HEK293 (cell line): ENCODE results near the gene CRYBG2.

Experiments
- CTCF ChIA-PET: fragments of 350-600 bp; formaldehyde crosslinking; extraction: SDS; loops from one replicate; lab custom pipeline; 2021; ENCODE audit warnings: antibody characterized with exemption; lab: Yijun Ruan, JAX
- POLR2A ChIA-PET: fragments of 300-600 bp; formaldehyde crosslinking; extraction: SDS; loops from one replicate; lab custom pipeline; 2020; ENCODE audit warnings: antibody characterized with exemption, inconsistent platforms; lab: Yijun Ruan, JAX
- H3K27ac ChIP-seq: fragments of 200-500 bp; sonication (Bioruptor generic); 2 replicates; pipeline ENCODE4 v1.5.1; 2014; ENCODE audit warnings: low read depth, low read length, control low read depth, inconsistent platforms; ENCODE audit errors: extremely low read depth
- H3K36me3 ChIP-seq, 2 experiments: fragments of 200-500 bp in 1 of 2; sonication (Bioruptor generic) in 1 of 2; 1 replicate in 1 of 2; 2 replicates in 1 of 2; pipeline ENCODE4 v1.5.1; 2014 to 2017; ENCODE audit warnings: inconsistent platforms in 2 of 2, low read length in 2 of 2; ENCODE audit not compliant: control insufficient read depth in 2 of 2, insufficient read depth in 1 of 2
- H3K4me1 ChIP-seq: fragments of 200-500 bp; sonication (Bioruptor generic); 2 replicates; pipeline ENCODE4 v1.5.1; 2014; ENCODE audit warnings: mild to moderate bottlenecking, low read length, inconsistent platforms; ENCODE audit not compliant: control insufficient read depth, insufficient read depth
- H3K4me3 ChIP-seq: 2 replicates; pipeline ENCODE4 v1.5.1; 2011; ENCODE audit warnings: low read depth, mild to moderate bottlenecking, control low read depth, low read length, moderate library complexity
- H3K9me3 ChIP-seq: fragments of 200-500 bp; sonication (Bioruptor generic); 2 replicates; pipeline ENCODE4 v1.5.1; 2014; ENCODE audit warnings: low read depth, low read length, inconsistent platforms; ENCODE audit not compliant: control insufficient read depth, insufficient read depth
- EGR2 ChIP-seq: fragments of 450-650 bp; formaldehyde crosslinking; IDR thresholded peaks from 2 replicates; pipeline ENCODE4 v1.5.1; 2016; ENCODE audit warnings: low read depth, missing biosample characterization, missing genetic modification characterization
- GLI4 ChIP-seq: fragments of 450-650 bp; formaldehyde crosslinking; IDR thresholded peaks from 2 replicates; pipeline ENCODE4 v1.5.1; 2016; ENCODE audit warnings: missing biosample characterization, missing genetic modification characterization
- SP2 ChIP-seq: fragments of 450-650 bp; formaldehyde crosslinking; IDR thresholded peaks from 2 replicates; pipeline ENCODE4 v1.5.1; 2016; ENCODE audit warnings: missing biosample characterization, missing genetic modification characterization
- TCF7L2 ChIP-seq: IDR thresholded peaks from 2 replicates; pipeline ENCODE4 v1.6.1; 2011; ENCODE audit warnings: low read depth, mild to moderate bottlenecking, inconsistent platforms, low read length, moderate library complexity, borderline replicate concordance
- ZBTB26 ChIP-seq: fragments of 450-650 bp; formaldehyde crosslinking; optimal IDR thresholded peaks from 2 replicates; pipeline ENCODE3; 2016; ENCODE audit warnings: missing biosample characterization, mild to moderate bottlenecking, missing genetic modification characterization
- ZBTB44 ChIP-seq: fragments of 450-650 bp; IDR thresholded peaks from 2 replicates; pipeline ENCODE4 v1.5.1; 2018; ENCODE audit warnings: missing biosample characterization, mild to moderate bottlenecking, missing genetic modification characterization
- ZBTB7A ChIP-seq: fragments of 450-650 bp; formaldehyde crosslinking; IDR thresholded peaks from 2 replicates; pipeline ENCODE4 v1.5.1; 2016; ENCODE audit warnings: low read depth, missing biosample characterization, missing genetic modification characterization
- ZEB2 ChIP-seq: fragments of 450-650 bp; formaldehyde crosslinking; IDR thresholded peaks from 2 replicates; pipeline ENCODE4 v1.5.1; 2016; ENCODE audit warnings: missing biosample characterization, missing genetic modification characterization
- ZFHX2 ChIP-seq: fragments of 450-650 bp; formaldehyde crosslinking; conservative IDR thresholded peaks from 2 replicates; pipeline ENCODE4 v1.5.1; 2016; ENCODE audit warnings: missing biosample characterization, missing genetic modification characterization
- ZNF133 ChIP-seq: fragments of 450-650 bp; formaldehyde crosslinking; IDR thresholded peaks from 2 replicates; pipeline ENCODE4 v1.5.1; 2016; ENCODE audit warnings: missing biosample characterization, missing genetic modification characterization
- ZNF155 ChIP-seq: fragments of 450-650 bp; formaldehyde crosslinking; IDR thresholded peaks from 2 replicates; pipeline ENCODE4 v1.5.1; 2016; ENCODE audit warnings: missing biosample characterization, missing genetic modification characterization
- ZNF175 ChIP-seq: fragments of 450-650 bp; formaldehyde crosslinking; IDR thresholded peaks from 2 replicates; pipeline ENCODE4 v1.5.1; 2016; ENCODE audit warnings: missing biosample characterization, missing genetic modification characterization
- ZNF23 ChIP-seq: fragments of 450-650 bp; formaldehyde crosslinking; IDR thresholded peaks from 2 replicates; pipeline ENCODE4 v1.5.1; 2016; ENCODE audit warnings: missing biosample characterization, missing genetic modification characterization, borderline replicate concordance
- ZNF248 ChIP-seq: fragments of 450-650 bp; formaldehyde crosslinking; IDR thresholded peaks from 2 replicates; pipeline ENCODE4 v1.5.1; 2017; ENCODE audit warnings: missing biosample characterization, missing genetic modification characterization
- ZNF302 ChIP-seq: fragments of 450-650 bp; formaldehyde crosslinking; IDR thresholded peaks from 2 replicates; pipeline ENCODE4 v1.5.1; 2016; ENCODE audit warnings: missing biosample characterization, missing genetic modification characterization, low read depth
- ZNF311 ChIP-seq: fragments of 450-650 bp; formaldehyde crosslinking; IDR thresholded peaks from 2 replicates; pipeline ENCODE4 v1.5.1; 2017; ENCODE audit warnings: missing biosample characterization, missing genetic modification characterization, borderline replicate concordance
- ZNF335 ChIP-seq: fragments of 450-650 bp; formaldehyde crosslinking; conservative IDR thresholded peaks from 2 replicates; pipeline ENCODE4 v1.5.1; 2016; ENCODE audit warnings: missing biosample characterization, missing genetic modification characterization
- ZNF341 ChIP-seq: fragments of 450-650 bp; formaldehyde crosslinking; IDR thresholded peaks from 2 replicates; pipeline ENCODE4; 2016; ENCODE audit warnings: low read depth, missing biosample characterization, missing genetic modification characterization
- ZNF354C ChIP-seq: fragments of 450-650 bp; formaldehyde crosslinking; IDR thresholded peaks from 2 replicates; pipeline ENCODE4 v1.5.1; 2016; ENCODE audit warnings: missing biosample characterization, missing genetic modification characterization, low read depth, borderline replicate concordance
- ZNF366 ChIP-seq: fragments of 450-650 bp; formaldehyde crosslinking; conservative IDR thresholded peaks from 2 replicates; pipeline ENCODE4 v1.5.1; 2016; ENCODE audit warnings: missing biosample characterization, missing genetic modification characterization
- ZNF449 ChIP-seq: fragments of 450-650 bp; formaldehyde crosslinking; IDR thresholded peaks from 2 replicates; pipeline ENCODE4 v1.5.1; 2017; ENCODE audit warnings: missing biosample characterization, mild to moderate bottlenecking, missing genetic modification characterization, moderate library complexity
- ZNF473 ChIP-seq: fragments of 450-650 bp; formaldehyde crosslinking; IDR thresholded peaks from 2 replicates; pipeline ENCODE4 v1.5.1; 2017; ENCODE audit warnings: missing biosample characterization, missing genetic modification characterization
- ZNF571 ChIP-seq: fragments of 450-650 bp; formaldehyde crosslinking; IDR thresholded peaks from 2 replicates; pipeline ENCODE4 v1.5.0; 2017; ENCODE audit warnings: missing biosample characterization, missing genetic modification characterization
- ZNF76 ChIP-seq: fragments of 450-650 bp; formaldehyde crosslinking; IDR thresholded peaks from 2 replicates; pipeline ENCODE4; 2016; ENCODE audit warnings: low read depth, missing biosample characterization, missing genetic modification characterization, borderline replicate concordance
- TF ChIP-seq, protein P1 (sequence below): fragments of 450-650 bp; formaldehyde crosslinking; IDR thresholded peaks from 2 replicates; pipeline ENCODE4 v1.5.1; 2016; ENCODE audit warnings: missing biosample characterization, missing genetic modification characterization

The CRYBG2 gene

DNA sequence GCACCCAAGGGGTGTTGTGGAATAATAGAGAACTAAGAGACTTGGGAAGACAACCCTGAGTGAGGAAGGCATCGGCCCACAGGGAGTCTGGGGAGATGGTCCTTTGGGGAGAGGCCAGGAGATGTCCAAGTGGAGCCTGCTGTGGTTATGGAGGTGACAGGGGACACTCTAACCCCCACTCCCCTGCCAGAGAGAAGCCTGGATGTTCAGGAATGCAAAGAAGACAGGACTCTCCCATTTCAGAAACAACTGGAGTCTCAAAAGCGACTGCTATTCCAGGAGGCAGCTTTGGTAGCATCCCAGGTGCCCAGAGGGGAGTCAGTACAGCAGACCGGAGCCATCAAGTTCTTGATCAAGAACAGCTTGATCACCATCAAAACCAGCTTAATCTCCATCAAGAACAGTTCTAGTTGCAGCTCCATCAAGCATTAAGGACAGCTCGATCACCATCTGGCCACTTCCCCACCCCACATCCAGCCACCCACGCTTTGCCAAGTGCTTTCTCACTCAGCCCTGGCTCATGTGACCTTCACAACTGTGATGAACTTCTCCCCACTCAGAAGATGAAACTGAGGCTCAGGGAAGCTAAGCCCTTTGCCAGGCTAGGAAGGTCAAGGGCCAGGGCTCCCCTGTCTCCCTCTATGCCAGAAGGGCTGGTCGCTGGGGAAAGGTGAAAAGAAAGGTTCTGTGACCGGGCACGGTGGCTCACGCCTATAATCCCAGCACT, 35.4 kb downstream of the CRYBG2 start:
- POLR2A ChIA-PET: interaction anchor here (1.2 to 1.7 kb wide), 2 partner anchors 34 to 39 kb away, joined by 3 to 4 read pairs; partner anchors contain the start of gene SH3BGRL3
- CTCF ChIA-PET: interaction anchor here (0.6 to 11.1 kb wide), 13 partner anchors 7 to 520 kb away, joined by 3 to 203 read pairs (median 4); partner anchors contain the start of gene CATSPER4
- H3K4me1 ChIP-seq: no peaks in the 10 kb centered on the region
- H3K27ac ChIP-seq: no peak overlapping the region
- H3K36me3 ChIP-seq: peaks cover 0 to 15% of the 10 kb centered on the region in 2 experiments; a peak in 2 of 3 replicates
- H3K4me3 ChIP-seq: no peak overlapping the region
- H3K9me3 ChIP-seq: no peaks in the 10 kb centered on the region
- TF ChIP-seq ZNF133 (no peak), GLI4 (tag by site-specific recombination) (no peak), ZNF248 (tag by site-specific recombination) (no peak), ZNF366 (tag by site-specific recombination) (no peak), EGR2 (tag by site-specific recombination) (peak; percentile 62), TCF7L2 (no peak), ZFHX2 (peak; percentile 70)

DNA sequence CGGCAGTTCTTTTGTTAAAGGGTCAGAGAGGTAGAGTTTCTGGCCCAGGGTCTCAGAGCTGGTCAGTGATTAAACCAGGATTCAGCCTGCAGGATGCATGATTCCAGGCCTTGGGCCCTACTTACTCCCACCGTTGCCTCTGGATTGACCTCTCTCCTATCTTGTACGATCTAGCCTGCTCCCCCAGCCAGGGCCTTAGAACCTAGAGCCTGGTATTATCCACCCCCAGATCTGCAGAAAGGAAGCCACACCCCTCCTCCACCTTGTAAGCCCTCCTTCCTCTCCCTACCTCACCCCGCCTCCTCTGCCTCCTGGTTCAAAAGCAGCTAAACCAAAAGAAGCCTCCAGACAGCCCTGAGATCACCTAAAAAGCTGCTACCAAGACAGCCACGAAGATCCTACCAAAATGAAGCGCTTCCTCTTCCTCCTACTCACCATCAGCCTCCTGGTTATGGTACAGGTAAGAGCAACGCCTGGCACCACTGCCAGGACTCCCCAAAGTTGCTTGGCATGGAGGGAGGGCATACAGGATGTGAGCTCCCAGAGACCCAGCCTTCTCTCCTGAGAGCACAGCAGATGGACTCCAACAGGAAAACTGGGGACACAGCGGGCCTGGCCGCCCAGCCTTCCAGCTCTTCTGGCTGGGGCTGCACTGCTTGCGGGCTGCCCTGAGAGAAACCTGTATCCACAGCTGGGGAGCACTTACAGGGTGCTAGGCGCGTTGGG, 36.2 kb downstream of the CRYBG2 start, which contains the start of gene CD52:
Gene CD52 (plus strand): TSS at position 347 of the 726 bp plus-strand sequence. CDS start 60 bp downstream, at position 407.
- POLR2A ChIA-PET: interaction anchor here (1.2 to 1.7 kb wide), 2 partner anchors 33 to 38 kb away, joined by 3 to 4 read pairs; partner anchors contain the start of gene SH3BGRL3
- Histone ChIP-seq H3K4me1 (no peaks in the 10 kb centered on the region), H3K36me3 (peaks cover 0 to 10% of the 10 kb centered on the region in 2 experiments; a peak in 2 of 3 replicates), H3K4me3 (no peak within 1 kb of the TSS), H3K27ac (no peak within 1 kb of the TSS), H3K9me3 (no peaks in the 10 kb centered on the region)
- CTCF ChIA-PET: interaction anchor here (0.6 to 11.1 kb wide), 11 partner anchors 10 to 519 kb away, joined by 3 to 203 read pairs (median 3); partner anchors contain the start of gene CATSPER4
- TF ChIP-seq, protein P1, sequence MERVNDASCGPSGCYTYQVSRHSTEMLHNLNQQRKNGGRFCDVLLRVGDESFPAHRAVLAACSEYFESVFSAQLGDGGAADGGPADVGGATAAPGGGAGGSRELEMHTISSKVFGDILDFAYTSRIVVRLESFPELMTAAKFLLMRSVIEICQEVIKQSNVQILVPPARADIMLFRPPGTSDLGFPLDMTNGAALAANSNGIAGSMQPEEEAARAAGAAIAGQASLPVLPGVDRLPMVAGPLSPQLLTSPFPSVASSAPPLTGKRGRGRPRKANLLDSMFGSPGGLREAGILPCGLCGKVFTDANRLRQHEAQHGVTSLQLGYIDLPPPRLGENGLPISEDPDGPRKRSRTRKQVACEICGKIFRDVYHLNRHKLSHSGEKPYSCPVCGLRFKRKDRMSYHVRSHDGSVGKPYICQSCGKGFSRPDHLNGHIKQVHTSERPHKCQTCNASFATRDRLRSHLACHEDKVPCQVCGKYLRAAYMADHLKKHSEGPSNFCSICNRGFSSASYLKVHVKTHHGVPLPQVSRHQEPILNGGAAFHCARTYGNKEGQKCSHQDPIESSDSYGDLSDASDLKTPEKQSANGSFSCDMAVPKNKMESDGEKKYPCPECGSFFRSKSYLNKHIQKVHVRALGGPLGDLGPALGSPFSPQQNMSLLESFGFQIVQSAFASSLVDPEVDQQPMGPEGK (tag by site-specific recombination): no peak
- TF ChIP-seq ZNF571 (tag by site-specific recombination): no peak
- peak; percentile 62 for TF ChIP-seq ZFHX2
- TF ChIP-seq ZNF354C: no peak
- TF ChIP-seq ZEB2 (tag by site-specific recombination): no peak
- no peak for TF ChIP-seq ZNF155
- TF ChIP-seq ZBTB7A (tag by site-specific recombination): no peak
- no peak for TF ChIP-seq ZNF341 (tag by site-specific recombination)
- TF ChIP-seq ZNF473 (tag by site-specific recombination): no peak
- no peak for TF ChIP-seq ZNF449 (tag by site-specific recombination)
- no peak for TF ChIP-seq ZNF335 (tag by site-specific recombination)
- no peak for TF ChIP-seq ZBTB44
- TF ChIP-seq ZNF175: no peak
- TF ChIP-seq SP2 (tag by site-specific recombination): peak; percentile 8; the same call in 1 of the 2 replicates
- no peak for TF ChIP-seq ZBTB26 (tag by site-specific recombination)
- no peak for TF ChIP-seq ZNF23 (tag by site-specific recombination)
- TF ChIP-seq ZNF76 (tag by site-specific recombination): no peak
- peak; percentile 81 for TF ChIP-seq EGR2 (tag by site-specific recombination)
- TF ChIP-seq ZNF302 (tag by site-specific recombination): no peak
- TF ChIP-seq ZNF311 (tag by site-specific recombination): no peak
